Panc1 (cell line): ENCODE measurements around the gene CHID1. TPM values are rescaled to one million over a fixed set of nuclear protein-coding genes. Genes with fewer than 3 reads are reported as not detected.
A peak's percentile ranks its signal among the peaks of the same experiment; 100 is the strongest.

ENCODE experiments used
- ATAC-seq: fragments of 200-7000 bp; cut with Tn5 transposase; 2 replicates; pipeline ENCODE4 v1.9.1; 2020; ENCODE audit warnings: mild to moderate bottlenecking, moderate library complexity
- BruUV-seq: library from RNA; stranded (reverse); fragments of 400-500 nt; replicated peaks from 2 replicates; lab custom pipeline; 2021; lab: Mats Ljungman, UMichigan
- CTCF ChIA-PET: fragments of 300-600 bp; sonication (Branson Sonifier 250); formaldehyde crosslinking; loops from one replicate; lab custom pipeline; 2022; ENCODE audit warnings: antibody characterized with exemption; lab: Charles Lee
- POLR2A ChIA-PET: fragments of 300-600 bp; sonication (Branson Sonifier 250); formaldehyde crosslinking; loops from one replicate; lab custom pipeline; 2022; ENCODE audit warnings: antibody characterized with exemption; lab: Charles Lee
- DNase-seq: peaks from one replicate; pipeline ENCODE4 v3.0.0-alpha.2; 2010; ENCODE audit warnings: low read depth, low spot score
- H3K27ac ChIP-seq: 2 replicates; pipeline ENCODE4 v1.5.1; 2011; ENCODE audit warnings: mild to moderate bottlenecking, low read length, inconsistent platforms
- H3K27me3 ChIP-seq: fragments of 200-500 bp; sonication (Bioruptor generic); 2 replicates; pipeline ENCODE4 v1.6.0; 2014; ENCODE audit warnings: low read length, inconsistent platforms; ENCODE audit not compliant: control insufficient read depth, insufficient read depth
- H3K36me3 ChIP-seq: fragments of 200-500 bp; sonication (Bioruptor generic); 2 replicates; pipeline ENCODE4 v1.5.1; 2014; ENCODE audit warnings: inconsistent platforms, mild to moderate bottlenecking, low read length, moderate library complexity; ENCODE audit not compliant: control insufficient read depth, insufficient read depth
- H3K4me1 ChIP-seq: 2 replicates; pipeline ENCODE4 v1.5.1; 2011; ENCODE audit warnings: inconsistent platforms, mild to moderate bottlenecking, low read length, moderate library complexity; ENCODE audit not compliant: control insufficient read depth, insufficient read depth
- H3K4me3 ChIP-seq, 2 experiments: 2 replicates each; pipeline ENCODE4 v1.5.1; 2011 to 2012; ENCODE audit warnings: low read depth in 2 of 2, low read length in 2 of 2, mild to moderate bottlenecking in 2 of 2, inconsistent platforms in 1 of 2, moderate library complexity in 1 of 2
- H3K9me3 ChIP-seq: fragments of 200-500 bp; sonication (Bioruptor generic); 2 replicates; pipeline ENCODE4 v1.5.1; 2014; ENCODE audit warnings: low read depth, mild to moderate bottlenecking, inconsistent platforms, low read length, moderate library complexity; ENCODE audit not compliant: control insufficient read depth, insufficient read depth
- CTCF ChIP-seq: fragments of 450-650 bp; IDR thresholded peaks from 2 replicates; pipeline ENCODE4 v1.5.1; 2017; ENCODE audit warnings: mild to moderate bottlenecking
- POLR2AphosphoS5 ChIP-seq: IDR thresholded peaks from 2 replicates; pipeline ENCODE4 v1.6.1; 2012; ENCODE audit warnings: mild to moderate bottlenecking, low read depth, low read length, moderate library complexity
- REST ChIP-seq, 2 experiments: IDR thresholded peaks; 2 replicates each; pipeline ENCODE4 v1.6.1; 2011 to 2012; ENCODE audit warnings: low read depth in 2 of 2, control low read depth in 1 of 2, low read length in 1 of 2, mild to moderate bottlenecking in 1 of 2, moderate library complexity in 1 of 2; ENCODE audit not compliant: insufficient read depth in 1 of 2
- SIN3A ChIP-seq: IDR thresholded peaks from 2 replicates; pipeline ENCODE4 v1.6.1; 2012; ENCODE audit warnings: low read depth, mild to moderate bottlenecking, low read length, moderate library complexity, borderline replicate concordance; ENCODE audit not compliant: insufficient read depth
- TCF7L2 ChIP-seq: IDR thresholded peaks from 2 replicates; pipeline ENCODE4 v1.6.1; 2011; ENCODE audit warnings: mild to moderate bottlenecking, low read depth, low read length, inconsistent platforms
- in situ Hi-C: cut with HindIII; loops from 2 replicates; pipeline ENCODE4 v1.10.0; 2016; ENCODE audit warnings: low sequenced_read_pairs, low pct_unique_long_range_greater_than_20kb
- intact Hi-C: fragments of 100-400 bp; cut with micrococcal nuclease; formaldehyde crosslinking; loops from one replicate; pipeline ENCODE4 v1.10.0; 2022; ENCODE audit not compliant: unreplicated experiment
- total RNA-seq: library from RNA; stranded (reverse); gene quantifications from one replicate; pipeline ENCODE4 v1.2.1, GENCODE V29; 2021; ENCODE audit not compliant: unreplicated experiment

CHID1 gene
- total RNA-seq, 1 experiment from 2014 or later = 224 TPM

GRCh38 chr11:926341-926916, 15.8 kb upstream of the CHID1 start:
- in situ Hi-C loops (no loop called here), intact Hi-C loops (no loop called here)
- TF ChIP-seq CTCF = no peak
- no peak for DNase-seq
- Histone ChIP-seq H3K4me1 (peaks cover 16% of the 10 kb centered on the region; the same call in 1 of the 2 replicates), H3K9me3 (no peaks in the 10 kb centered on the region), H3K27me3 (no peaks in the 10 kb centered on the region), H3K36me3 (no peaks in the 10 kb centered on the region), H3K4me3 (peak overlapping the region; percentile 60 to 75), H3K27ac (peak overlapping the region; percentile 73)
- ChIA-PET POLR2A (interaction anchor here (0.6 kb wide), 1 partner anchor 132 kb away, joined by 3 read pairs; no protein-coding TSS in a partner anchor), CTCF (no interaction called here)
- ATAC-seq = peak; percentile 61
- BruUV-seq = TSS peak; percentile 81

GRCh38 chr11:925496-926301, 15.1 kb upstream of the CHID1 start, which contains the start of gene AP2A2:
Gene AP2A2 (plus strand): TSS chr11:925870. CDS start chr11:926022, 152 bp downstream.
- ChIA-PET POLR2A (no interaction called here), CTCF (interaction anchor here (0.6 to 1.0 kb wide), 4 partner anchors 14 to 219 kb away, joined by 3 to 12 read pairs (median 4); no protein-coding TSS in a partner anchor)
- H3K9me3 ChIP-seq = no peaks in the 10 kb centered on the region
- in situ Hi-C loops = no loop called here
- TF ChIP-seq SIN3A (peak; percentile 75; the same call in 1 of the 2 replicates), TCF7L2 (0 out of 2 replicates have a peak, but pooled peaks have one; percentile 27), POLR2AphosphoS5 (peak; percentile 73), REST (IDR thresholded peaks at IDR 0.05; ENCODE audit: insufficient read depth in 1 of 2, low read depth in 2 of 2, low read length in 1 of 2) (no peak), CTCF (peak; percentile 100)
- ATAC-seq (peak; percentile 91), DNase-seq (no peak)
- H3K4me1 ChIP-seq = peaks cover 16% of the 10 kb centered on the region; the same call in 1 of the 2 replicates
- H3K4me3 ChIP-seq = peak within 1 kb of the TSS; percentile 60 to 75
- peak within 1 kb of the TSS; percentile 73 for H3K27ac ChIP-seq
- intact Hi-C loops = no loop called here
- no peaks in the 10 kb centered on the region for H3K27me3 ChIP-seq
- BruUV-seq = no TSS peak
- H3K36me3 ChIP-seq = no peaks in the 10 kb centered on the region
